ENCODE data around the gene TASL.

TASL gene

GRCh38 chrX:30533835-30534234, 43.7 kb downstream of the TASL start:
- no peaks in the 10 kb centered on the region for H3F3A ChIP-seq (ENCODE audit: low read depth)
- no peaks in the 10 kb centered on the region for H3K9me2 ChIP-seq (replicated peaks; ENCODE audit: low read depth, low read length)
- TF ChIP-seq EZH2phosphoT487 (IDR thresholded peaks at IDR 0.05; ENCODE audit: borderline replicate concordance) = no peak
- TF ChIP-seq CTCF (conservative IDR thresholded peaks at IDR 0.05; ENCODE audit: low read length) = no peak
- no peaks in the 10 kb centered on the region for H3K27me3 ChIP-seq (ENCODE audit: insufficient read depth, low read length, poor library complexity, severe bottlenecking)
- no peaks in the 10 kb centered on the region for H3K9me3 ChIP-seq (ENCODE audit: insufficient read depth, low read depth, low read length)
- no peak overlapping the region for H3K4me3 ChIP-seq (ENCODE audit: low read length, poor library complexity, severe bottlenecking)
- no peak overlapping the region for H3K9ac ChIP-seq (ENCODE audit: low read depth, low read length, poor library complexity, severe bottlenecking)
- no peaks in the 10 kb centered on the region for H3K79me2 ChIP-seq (ENCODE audit: insufficient read depth, low read length)
- H4K20me1 ChIP-seq (ENCODE audit: insufficient read depth, low read length, poor library complexity, severe bottlenecking) = no peaks in the 10 kb centered on the region
- no peak overlapping the region for H2AFZ ChIP-seq (ENCODE audit: low read length)
- H3K36me3 ChIP-seq (ENCODE audit: insufficient read depth, low read length) = no peaks in the 10 kb centered on the region
- H3K4me2 ChIP-seq (ENCODE audit: low read depth, low read length, poor library complexity, severe bottlenecking) = no peak overlapping the region
- H3K4me1 ChIP-seq (ENCODE audit: insufficient read depth, low read length, poor library complexity, severe bottlenecking) = no peaks in the 10 kb centered on the region

- Histone ChIP-seq H3K9me3 (ENCODE audit: insufficient read depth, low read depth, low read length) (no peaks in the 10 kb centered on the region), H3K79me2 (ENCODE audit: insufficient read depth, low read length) (no peaks in the 10 kb centered on the region), H4K20me1 (ENCODE audit: insufficient read depth, low read length, poor library complexity, severe bottlenecking) (no peaks in the 10 kb centered on the region), H3K9ac (ENCODE audit: low read depth, low read length, poor library complexity, severe bottlenecking) (no peak overlapping the region), H3K9me2 (replicated peaks; ENCODE audit: low read depth, low read length) (no peaks in the 10 kb centered on the region), H3K27me3 (ENCODE audit: insufficient read depth, low read length, poor library complexity, severe bottlenecking) (no peaks in the 10 kb centered on the region), H3K4me3 (ENCODE audit: low read length, poor library complexity, severe bottlenecking) (no peak overlapping the region), H3K4me2 (ENCODE audit: low read depth, low read length, poor library complexity, severe bottlenecking) (no peak overlapping the region), H3K4me1 (ENCODE audit: insufficient read depth, low read length, poor library complexity, severe bottlenecking) (no peaks in the 10 kb centered on the region), H3K36me3 (ENCODE audit: insufficient read depth, low read length) (no peaks in the 10 kb centered on the region), H2AFZ (ENCODE audit: low read length) (no peak overlapping the region), H3F3A (ENCODE audit: low read depth) (no peaks in the 10 kb centered on the region)
- no peak for TF ChIP-seq EZH2phosphoT487 (IDR thresholded peaks at IDR 0.05; ENCODE audit: borderline replicate concordance)
- no peak for TF ChIP-seq CTCF (conservative IDR thresholded peaks at IDR 0.05; ENCODE audit: low read length)
Measured at GRCh38 chrX:30533266-30533665, 44.3 kb downstream of the TASL start.

GRCh38 chrX:30530606-30531005, 47.0 kb downstream of the TASL start:
- Histone ChIP-seq H3K27me3 (ENCODE audit: insufficient read depth, low read length, poor library complexity, severe bottlenecking) (no peaks in the 10 kb centered on the region), H3K4me1 (ENCODE audit: insufficient read depth, low read length, poor library complexity, severe bottlenecking) (no peaks in the 10 kb centered on the region), H3K4me2 (ENCODE audit: low read depth, low read length, poor library complexity, severe bottlenecking) (no peak overlapping the region), H3K9ac (ENCODE audit: low read depth, low read length, poor library complexity, severe bottlenecking) (no peak overlapping the region), H3K36me3 (ENCODE audit: insufficient read depth, low read length) (no peaks in the 10 kb centered on the region), H3K9me3 (ENCODE audit: insufficient read depth, low read depth, low read length) (no peaks in the 10 kb centered on the region), H3K9me2 (replicated peaks; ENCODE audit: low read depth, low read length) (no peaks in the 10 kb centered on the region), H2AFZ (ENCODE audit: low read length) (no peak overlapping the region), H3K4me3 (ENCODE audit: low read length, poor library complexity, severe bottlenecking) (no peak overlapping the region), H3K79me2 (ENCODE audit: insufficient read depth, low read length) (no peaks in the 10 kb centered on the region), H3F3A (ENCODE audit: low read depth) (no peaks in the 10 kb centered on the region), H4K20me1 (ENCODE audit: insufficient read depth, low read length, poor library complexity, severe bottlenecking) (no peaks in the 10 kb centered on the region)
- TF ChIP-seq CTCF (conservative IDR thresholded peaks at IDR 0.05; ENCODE audit: low read length) (no peak), EZH2phosphoT487 (IDR thresholded peaks at IDR 0.05; ENCODE audit: borderline replicate concordance) (no peak)
